Measurements from ENCODE around the gene PDE6H.

GRCh38 chr12:14993117-14993516 is 20.3 kb downstream of the PDE6H start:
- TF ChIP-seq CTCF (IDR thresholded peaks at IDR 0.05) = no peak
- no peak for TF ChIP-seq POLR2A (IDR thresholded peaks at IDR 0.05)

Data from adrenal gland (tissue), 5 donors.